Muscle of leg (tissue), 11 donors: Measurements from ENCODE around the gene COL26A1. TPM values are rescaled to one million over a fixed set of nuclear protein-coding genes. Genes with fewer than 3 reads are reported as not detected.
A peak's percentile ranks its signal among the peaks of the same experiment; 100 is the strongest.
"Not testable (repeated sequence)": the region's sequence is repeated elsewhere in the genome, so short reads cannot be mapped to it uniquely, and the experiment has no call there.

Experiments used
- DNase-seq: peaks from one replicate; pipeline ENCODE4 v3.0.0; 2013
- H3K27ac ChIP-seq: one replicate; pipeline ENCODE4 v1.5.1; 2013; ENCODE audit warnings: mild to moderate bottlenecking, low read length, control low read depth
- H3K27me3 ChIP-seq: one replicate; pipeline ENCODE4 v1.6.1; 2013; ENCODE audit warnings: low read length; ENCODE audit not compliant: control insufficient read depth, insufficient read depth
- H3K36me3 ChIP-seq: one replicate; pipeline ENCODE4 v1.6.1; 2013; ENCODE audit warnings: low read length; ENCODE audit not compliant: control insufficient read depth, insufficient read depth
- H3K4me1 ChIP-seq: one replicate; pipeline ENCODE4 v1.6.1; 2013; ENCODE audit warnings: low read length; ENCODE audit not compliant: control insufficient read depth, insufficient read depth
- H3K4me3 ChIP-seq: one replicate; pipeline ENCODE4 v1.5.1; 2013; ENCODE audit warnings: low read length, control low read depth
- H3K9me3 ChIP-seq: replicated peaks from 2 replicates; pipeline ENCODE4 v1.6.1; 2013; ENCODE audit warnings: low read depth, low read length; ENCODE audit not compliant: control insufficient read depth
- WGBS: methylation state at CpG from one replicate; pipeline ENCODE4 v1.1.5; 2013; ENCODE audit warnings: missing lambda C conversion rate; ENCODE audit not compliant: insufficient coverage; 5-methylcytosine and 5-hydroxymethylcytosine counted together
- polyA plus RNA-seq, 8 donors: library from polyadenylated mRNA; unstranded; fragments of 120-200 nt; gene quantifications; one replicate each; pipeline versions ENCODE4 v1.2.1 to v1.2.3, GENCODE V29; 2013; ENCODE audit warnings: inconsistent platforms in 1 of 8, low replicate concordance in 1 of 8; ENCODE audit not compliant: insufficient read length in 8 of 8, insufficient read depth in 1 of 8
- total RNA-seq: library from RNA; stranded (reverse); fragments of 120-200 nt; gene quantifications from one replicate; pipeline ENCODE4 v1.2.4, GENCODE V29; 2013

The COL26A1 gene
- total and polyA plus RNA-seq, 9 donors: 0.84 to 5.3 (median 3.4) TPM

GRCh38 chr7:101488826-101489572, 126.3 kb downstream of the COL26A1 start:
- H3K4me3 ChIP-seq: no peak overlapping the region
- H3K36me3 ChIP-seq: no peaks in the 10 kb centered on the region
- 14% methylated on average over 6 of the region's 10 CpGs for WGBS
- no peak overlapping the region for H3K27ac ChIP-seq
- peaks cover 2% of the 10 kb centered on the region for H3K9me3 ChIP-seq
- DNase-seq: no peak
- no peaks in the 10 kb centered on the region for H3K27me3 ChIP-seq
- peaks cover 32% of the 10 kb centered on the region for H3K4me1 ChIP-seq

- not testable (repeated sequence) for H3K9me3 ChIP-seq, H3K27me3 ChIP-seq, H3K27ac ChIP-seq, H3K4me3 ChIP-seq, DNase-seq, H3K36me3 ChIP-seq
- 94% methylated on average over 4 of the region's 9 CpGs for WGBS
- H3K4me1 ChIP-seq: peaks cover 43% of the 10 kb centered on the region
These were observed 127.8 kb downstream of the COL26A1 start for GRCh38 chr7:101490439-101490838.

- no CpG with 5 or more reads among the region's 4 CpGs for WGBS
- H3K27ac ChIP-seq, DNase-seq, H3K36me3 ChIP-seq, H3K9me3 ChIP-seq, H3K4me3 ChIP-seq, H3K27me3 ChIP-seq: not testable (repeated sequence)
- peaks cover 36% of the 10 kb centered on the region for H3K4me1 ChIP-seq
These were observed 128.8 kb downstream of the COL26A1 start for GRCh38 chr7:101491442-101491841.

GRCh38 chr7:101494602-101495329, 132.1 kb downstream of the COL26A1 start:
- 11% methylated on average over 3 of the region's 15 CpGs for WGBS
- DNase-seq: peak; percentile 66
- Histone ChIP-seq H3K27ac (no peak overlapping the region), H3K4me1 (peaks cover 13% of the 10 kb centered on the region), H3K4me3 (no peak overlapping the region), H3K27me3 (peaks cover 4% of the 10 kb centered on the region), H3K9me3 (peaks cover 2% of the 10 kb centered on the region), H3K36me3 (no peaks in the 10 kb centered on the region)

GRCh38 chr7:101496017-101496416, 133.3 kb downstream of the COL26A1 start:
- peak; percentile 15 for DNase-seq
- WGBS: 62% methylated on average over 3 of the region's 8 CpGs

GRCh38 chr7:101501351-101501750, 138.7 kb downstream of the COL26A1 start:
- Histone ChIP-seq H3K9me3 (no peaks in the 10 kb centered on the region), H3K27me3 (peaks cover 4% of the 10 kb centered on the region), H3K36me3 (no peaks in the 10 kb centered on the region), H3K4me1 (no peaks in the 10 kb centered on the region), H3K4me3 (no peak overlapping the region), H3K27ac (no peak overlapping the region)
- WGBS: 94% methylated on average over 2 of the region's 2 CpGs
- DNase-seq: no peak

More at GRCh38 chr7:101496017-101496416, 133.3 kb downstream of the COL26A1 start:
- H3K27me3 ChIP-seq: peaks cover 4% of the 10 kb centered on the region
- H3K4me3 ChIP-seq: no peak overlapping the region
- H3K4me1 ChIP-seq: peaks cover 13% of the 10 kb centered on the region
- H3K27ac ChIP-seq: no peak overlapping the region
- H3K36me3 ChIP-seq: no peaks in the 10 kb centered on the region
- peaks cover 2% of the 10 kb centered on the region for H3K9me3 ChIP-seq

GRCh38 chr7:101502466-101503098, 139.9 kb downstream of the COL26A1 start:
- peaks cover 4% of the 10 kb centered on the region for H3K27me3 ChIP-seq
- no peaks in the 10 kb centered on the region for H3K9me3 ChIP-seq
- no peaks in the 10 kb centered on the region for H3K36me3 ChIP-seq
- 55% methylated on average over 8 of the region's 9 CpGs for WGBS
- no peak overlapping the region for H3K27ac ChIP-seq
- no peak for DNase-seq
- peaks cover 2% of the 10 kb centered on the region for H3K4me1 ChIP-seq
- H3K4me3 ChIP-seq: no peak overlapping the region

- H3K9me3 ChIP-seq, DNase-seq, H3K27me3 ChIP-seq, H3K4me1 ChIP-seq, H3K4me3 ChIP-seq, H3K27ac ChIP-seq, H3K36me3 ChIP-seq: not testable (repeated sequence)
- WGBS: 86% methylated on average over 5 of the region's 7 CpGs
These were observed 142.8 kb downstream of the COL26A1 start for GRCh38 chr7:101505510-101505909.

- no peaks in the 10 kb centered on the region for H3K36me3 ChIP-seq
- H3K27me3 ChIP-seq: no peaks in the 10 kb centered on the region
- DNase-seq: no peak
- H3K9me3 ChIP-seq: no peaks in the 10 kb centered on the region
- H3K27ac ChIP-seq: no peak overlapping the region
- WGBS: 62% methylated on average over 4 of the region's 5 CpGs
- no peak overlapping the region for H3K4me3 ChIP-seq
- H3K4me1 ChIP-seq: peaks cover 6% of the 10 kb centered on the region
These were observed 143.9 kb downstream of the COL26A1 start for GRCh38 chr7:101506531-101506930.

- H3K27me3 ChIP-seq: no peaks in the 10 kb centered on the region
- WGBS: 0% methylated on average over 1 of the region's 6 CpGs
These were observed 144.7 kb downstream of the COL26A1 start for GRCh38 chr7:101507327-101507726.

More at GRCh38 chr7:101507327-101507726, 144.7 kb downstream of the COL26A1 start:
- Histone ChIP-seq H3K4me1 (peaks cover 6% of the 10 kb centered on the region), H3K36me3 (no peaks in the 10 kb centered on the region), H3K9me3 (no peaks in the 10 kb centered on the region), H3K4me3 (no peak overlapping the region), H3K27ac (no peak overlapping the region)
- no peak for DNase-seq
